NOMO-1 (cell line): ENCODE results near the gene PREB.

Source experiments
- DNase-seq, 2 experiments: peaks; one replicate each; lab custom pipeline; 2025; ENCODE audit not compliant: unreplicated experiment in 2 of 2; lab: John Stamatoyannopoulos, UW

The PREB gene

GRCh38 chr2:27152796-27153464 is 18.5 kb upstream of the PREB start:
- no peak for DNase-seq

GRCh38 chr2:27152102-27152795 is 17.8 kb upstream of the PREB start:
- no peak for DNase-seq

- peak; percentile 27 to 54 for DNase-seq
These were observed 16.3 kb upstream of the PREB start for GRCh38 chr2:27150639-27151230.

GRCh38 chr2:27149570-27150405 is 15.4 kb upstream of the PREB start:
- no peak for DNase-seq

GRCh38 chr2:27148801-27149439 is 14.5 kb upstream of the PREB start, which contains the start of gene TCF23:
TCF23 (plus strand) TSS chr2:27149004; CDS start chr2:27149134, 130 bp downstream.
- DNase-seq, result no peak

- DNase-seq, result no peak
These were observed 13.5 kb upstream of the PREB start for GRCh38 chr2:27147935-27148334.

GRCh38 chr2:27145682-27146081 is 11.2 kb upstream of the PREB start:
- DNase-seq, result no peak

- no peak for DNase-seq
These were observed 8.8 kb upstream of the PREB start for GRCh38 chr2:27143285-27143684.

GRCh38 chr2:27139310-27139709 is 4.9 kb upstream of the PREB start, which contains the start of gene PRR30:
PRR30 (minus strand) TSS chr2:27139410; CDS start chr2:27138329, 1,081 bp downstream.
- DNase-seq, result no peak

GRCh38 chr2:27138111-27138510 is 3.7 kb upstream of the PREB start:
- DNase-seq, result no peak

- DNase-seq, result no peak
These were observed 3.0 kb upstream of the PREB start for GRCh38 chr2:27137322-27137935.

GRCh38 chr2:27136751-27137150 is 2.3 kb upstream of the PREB start:
- DNase-seq, result no peak

GRCh38 chr2:27135478-27135955 is 1.1 kb upstream of the PREB start:
- DNase-seq, result peak in 1 of 2 experiments; percentile 52

- DNase-seq, result no peak
These were observed 493 bp upstream of the PREB start for GRCh38 chr2:27134781-27135477.

GRCh38 chr2:27133195-27133875 is 1.1 kb downstream of the PREB start:
- no peak for DNase-seq

GRCh38 chr2:27131429-27131828 is 3.0 kb downstream of the PREB start:
- DNase-seq, result no peak

GRCh38 chr2:27130396-27130795 is 4.0 kb downstream of the PREB start:
- DNase-seq, result no peak

- no peak for DNase-seq
These were observed 5.5 kb downstream of the PREB start for GRCh38 chr2:27128668-27129571.
